GM21367 (cell line): ENCODE data around the gene CTXND1.

Source experiments
- ATAC-seq: cut with Tn5 transposase; IDR thresholded peaks from one replicate; pipeline ENCODE4 v1.9.1; 2021; ENCODE audit not compliant: unreplicated experiment

Gene CTXND1

DNA sequence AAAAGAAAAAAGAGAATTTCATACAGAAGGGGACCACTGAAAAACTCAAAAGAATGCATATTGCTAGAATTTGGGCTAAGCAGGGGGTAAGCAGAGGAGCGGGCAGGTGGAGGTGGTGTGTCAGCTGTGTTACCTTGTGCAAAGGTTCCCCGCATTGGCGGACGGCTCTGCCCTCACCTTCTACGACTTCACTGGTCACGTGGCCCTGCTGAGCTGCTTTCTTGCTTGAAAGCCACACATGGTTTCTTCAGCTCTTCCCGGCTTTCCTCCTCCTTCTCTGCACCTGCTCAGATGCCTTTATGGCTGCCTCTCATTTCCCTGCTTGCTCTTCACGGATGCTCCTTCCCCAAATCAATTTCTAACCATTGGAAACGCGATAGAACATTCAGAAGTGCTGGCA is 68.7 kb downstream of the CTXND1 start:
- ATAC-seq: no peak

- ATAC-seq: no peak
Observed at GRCh38 chr15:80182611-80183261, 69.3 kb downstream of the CTXND1 start.

- ATAC-seq: no peak
Observed at GRCh38 chr15:80180986-80181385, 71.0 kb downstream of the CTXND1 start.

DNA sequence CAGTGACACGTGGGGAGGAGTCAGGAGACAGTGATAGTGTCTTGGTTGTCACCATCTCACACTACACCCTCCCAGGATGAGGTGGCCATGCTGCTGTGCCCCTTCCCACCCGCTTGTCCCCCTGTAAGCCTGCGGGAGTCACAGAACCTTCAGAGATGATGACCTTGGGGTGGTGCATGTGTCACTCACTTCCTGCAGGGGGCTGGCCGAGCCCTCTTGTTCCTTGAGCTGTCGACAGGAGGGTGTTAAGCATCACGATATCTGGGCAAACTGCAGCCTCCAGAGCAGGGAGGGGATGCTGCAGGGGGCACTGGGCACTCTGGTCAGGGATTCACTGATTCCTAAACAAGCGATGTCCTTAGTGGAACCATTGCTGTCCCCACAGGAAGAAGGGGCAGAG is 71.5 kb downstream of the CTXND1 start:
- no peak for ATAC-seq

GRCh38 chr15:80179935-80180334 is 72.1 kb downstream of the CTXND1 start:
- no peak for ATAC-seq

- ATAC-seq: no peak
Observed at GRCh38 chr15:80179025-80179759, 72.8 kb downstream of the CTXND1 start.

GRCh38 chr15:80177156-80177555 is 74.9 kb downstream of the CTXND1 start:
- no peak for ATAC-seq

DNA sequence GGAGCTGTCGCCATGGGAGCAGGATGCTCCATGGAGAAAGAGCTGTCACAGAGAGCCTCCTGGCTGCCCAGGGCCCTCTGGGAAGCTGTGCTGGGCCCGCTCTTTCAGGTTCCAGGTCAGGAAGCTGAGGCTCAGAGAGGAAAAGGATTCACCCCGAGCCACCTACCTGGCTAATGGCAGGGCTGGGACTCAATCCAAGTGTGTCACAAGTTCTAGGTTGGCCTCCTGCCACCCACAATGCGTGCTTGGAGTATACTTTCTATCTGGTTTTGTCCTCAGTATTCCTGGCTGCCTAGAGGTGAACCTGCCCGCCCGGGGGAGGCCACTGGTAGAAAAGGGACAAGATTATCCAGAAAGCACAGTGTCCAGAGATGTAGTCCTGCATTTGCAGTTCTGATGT is 75.6 kb downstream of the CTXND1 start:
- ATAC-seq: no peak

GRCh38 chr15:80175436-80175835 is 76.6 kb downstream of the CTXND1 start:
- no peak for ATAC-seq

DNA sequence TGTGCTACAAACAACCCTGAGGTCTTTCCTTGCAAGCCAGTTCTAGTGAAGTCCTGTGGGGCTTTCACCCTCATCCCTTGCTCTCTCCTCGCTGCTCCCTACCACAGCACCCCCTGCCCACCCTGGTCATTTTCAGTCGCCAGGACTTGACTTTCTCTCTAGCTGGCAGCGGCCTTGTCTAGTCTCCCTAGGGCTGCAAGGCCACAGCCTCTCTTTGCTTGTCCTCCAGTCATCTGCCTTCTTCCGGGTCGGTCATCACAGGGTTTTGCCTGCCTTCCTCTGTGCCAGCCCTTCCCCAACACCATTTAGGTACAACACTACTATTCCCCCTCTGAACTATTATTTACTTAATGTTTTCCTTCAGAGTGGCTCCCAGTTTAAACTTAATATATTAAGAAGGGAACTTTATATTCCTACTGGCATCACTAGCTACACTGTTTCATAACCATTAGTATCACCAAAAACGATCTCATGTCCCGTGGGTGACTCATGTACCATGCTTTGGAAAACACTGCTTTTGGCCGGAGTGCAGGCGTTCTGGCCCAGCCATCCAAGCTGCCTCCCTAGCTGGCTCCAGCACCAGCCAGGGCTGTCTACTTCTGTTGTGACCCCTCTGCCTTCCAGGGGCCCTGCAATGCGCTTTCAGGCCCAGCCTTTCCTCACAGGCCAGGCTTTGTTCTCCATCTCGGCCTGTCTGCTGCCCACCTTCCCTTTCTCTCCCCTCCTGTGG is 77.8 kb downstream of the CTXND1 start:
- no peak for ATAC-seq

DNA sequence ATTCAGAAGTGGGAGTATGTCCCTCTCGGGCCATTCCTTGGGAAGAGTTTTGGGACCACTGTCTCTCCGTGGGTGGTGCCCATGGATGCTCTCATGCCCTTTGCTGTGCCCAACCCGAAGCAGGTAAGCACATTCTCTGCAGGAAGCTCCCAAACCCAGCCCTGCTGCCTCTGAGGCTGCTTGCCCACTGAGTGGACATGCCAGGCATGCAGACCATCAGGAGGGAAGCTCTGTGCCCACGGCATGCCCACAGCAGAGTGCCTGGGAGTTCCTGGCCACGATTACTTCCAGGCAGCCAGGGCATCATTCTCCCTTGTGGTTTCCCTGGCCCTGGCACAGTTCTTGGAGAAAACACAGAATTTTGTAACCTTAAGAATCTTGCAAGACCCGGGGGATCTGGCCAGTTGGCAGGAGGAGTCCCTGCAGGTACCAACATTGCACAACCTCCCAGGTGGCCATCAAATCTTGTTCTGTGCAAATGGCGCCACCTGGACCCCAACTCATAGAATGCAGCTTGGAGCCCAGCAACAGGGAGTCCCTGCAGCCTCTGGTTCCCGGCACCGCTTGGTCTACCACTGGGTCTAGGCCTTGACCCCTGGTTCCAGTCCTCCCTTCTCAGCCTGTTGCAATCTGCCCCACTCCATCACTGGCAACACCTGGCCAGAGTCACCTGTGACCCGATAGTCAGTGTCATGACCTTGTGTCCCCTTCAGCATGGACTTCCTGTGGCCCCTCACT is 78.8 kb downstream of the CTXND1 start:
- ATAC-seq: no peak

- ATAC-seq: no peak
Observed at GRCh38 chr15:80172401-80172800, 79.6 kb downstream of the CTXND1 start.

DNA sequence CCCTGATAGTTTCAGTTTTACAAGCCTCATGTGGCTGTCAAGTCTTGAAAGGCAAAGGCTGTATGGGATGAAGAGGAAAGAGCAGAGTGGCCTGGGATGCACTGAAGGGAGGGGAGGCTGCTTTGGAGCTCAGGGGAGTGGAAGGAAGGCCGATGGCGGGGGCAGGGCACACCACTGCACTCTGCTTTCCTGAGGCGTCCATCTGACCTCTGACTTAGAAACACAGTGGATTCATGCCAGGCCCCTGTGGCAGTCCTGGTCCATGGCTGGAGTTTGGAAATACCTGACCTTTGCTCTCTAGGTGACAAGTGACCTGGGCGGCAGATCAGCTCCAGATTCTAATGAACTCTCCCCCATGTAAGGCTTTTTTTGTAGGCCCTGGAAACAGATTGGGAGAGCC is 80.2 kb downstream of the CTXND1 start:
- no peak for ATAC-seq

- ATAC-seq: no peak
Observed at GRCh38 chr15:80170596-80170995, 81.4 kb downstream of the CTXND1 start.

GRCh38 chr15:80169768-80170357 is 82.2 kb downstream of the CTXND1 start:
- no peak for ATAC-seq

GRCh38 chr15:80168421-80168820 is 83.6 kb downstream of the CTXND1 start:
- no peak for ATAC-seq

DNA sequence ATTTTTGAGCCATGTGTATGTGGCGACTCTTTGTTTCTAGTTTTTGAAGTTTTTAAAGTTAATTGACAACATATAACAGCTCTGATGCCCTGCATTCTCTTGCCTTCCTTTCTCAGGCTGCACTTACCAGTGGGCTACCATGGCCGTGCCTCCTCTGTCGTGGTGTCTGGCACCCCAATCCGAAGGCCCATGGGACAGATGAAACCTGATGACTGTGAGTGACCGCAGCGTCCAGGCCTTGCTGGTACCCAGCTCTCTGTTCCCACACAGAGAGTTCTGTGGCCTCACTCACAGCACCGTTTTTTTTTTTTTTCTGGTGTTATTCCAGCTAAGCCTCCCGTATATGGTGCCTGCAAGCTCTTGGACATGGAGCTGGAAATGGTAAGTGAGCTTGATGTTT is 84.1 kb downstream of the CTXND1 start:
- no peak for ATAC-seq

- ATAC-seq: no peak
Observed at GRCh38 chr15:80163897-80164296, 88.1 kb downstream of the CTXND1 start.

GRCh38 chr15:80163217-80163616 is 88.8 kb downstream of the CTXND1 start:
- no peak for ATAC-seq

DNA sequence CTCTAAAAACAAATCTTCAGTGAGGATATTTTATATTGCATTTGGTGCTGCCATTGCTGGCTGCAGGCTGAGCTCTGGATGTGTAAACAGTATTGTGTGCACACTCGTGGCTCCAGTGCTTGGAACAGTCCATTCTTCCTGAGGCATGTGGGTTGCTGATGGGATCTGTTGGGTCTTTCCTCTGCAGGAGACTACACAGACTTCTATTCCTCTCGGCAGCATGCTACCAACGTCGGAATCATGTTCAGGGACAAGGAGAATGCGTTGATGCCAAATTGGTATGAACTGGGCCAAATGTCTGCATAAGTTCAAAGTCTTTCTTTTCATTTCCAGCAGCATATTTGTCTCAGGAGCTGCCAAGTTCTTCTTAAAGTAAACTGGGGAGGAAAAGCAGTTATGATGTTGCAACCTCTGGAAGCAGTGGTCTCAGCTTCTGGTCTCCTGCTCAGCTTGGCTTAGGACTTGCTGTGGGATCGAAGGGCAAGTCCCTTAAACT is 89.9 kb downstream of the CTXND1 start:
- no peak for ATAC-seq

- no peak for ATAC-seq
Observed at GRCh38 chr15:80161468-80162016, 90.5 kb downstream of the CTXND1 start.
